HEK293T (cell line): ENCODE data around the gene MYO1B.

Source experiments
- BHLHE40 ChIP-seq: fragments of 450-650 bp; IDR thresholded peaks from 2 replicates; pipeline ENCODE4 v1.6.1; 2016; ENCODE audit warnings: mild to moderate bottlenecking, moderate library complexity, borderline replicate concordance
- CTBP1 ChIP-seq: fragments of 450-650 bp; IDR thresholded peaks from 2 replicates; pipeline ENCODE4 v1.6.1; 2016; ENCODE audit warnings: borderline replicate concordance
- FOXK2 ChIP-seq: fragments of 450-650 bp; IDR thresholded peaks from 2 replicates; pipeline ENCODE4 v1.6.1; 2016; ENCODE audit warnings: mild to moderate bottlenecking
- FOXM1 ChIP-seq: fragments of 450-650 bp; IDR thresholded peaks from 2 replicates; pipeline ENCODE4 v1.6.1; 2017; ENCODE audit warnings: mild to moderate bottlenecking, borderline replicate concordance
- HDGF ChIP-seq: fragments of 450-650 bp; IDR thresholded peaks from 2 replicates; pipeline ENCODE4 v1.6.1; 2017; ENCODE audit warnings: antibody characterized with exemption, borderline replicate concordance
- NFRKB ChIP-seq: fragments of 450-650 bp; IDR thresholded peaks from 2 replicates; pipeline ENCODE4 v1.6.1; 2016; ENCODE audit warnings: mild to moderate bottlenecking, moderate library complexity
- SP1 ChIP-seq: fragments of 450-650 bp; IDR thresholded peaks from 2 replicates; pipeline ENCODE4 v1.6.1; 2017
- SUZ12 ChIP-seq: fragments of 450-650 bp; IDR thresholded peaks from 2 replicates; pipeline ENCODE4 v1.6.1; 2016; ENCODE audit warnings: mild to moderate bottlenecking
- TARDBP ChIP-seq: fragments of 450-650 bp; IDR thresholded peaks from 2 replicates; pipeline ENCODE4 v1.6.1; 2016
- ZNF384 ChIP-seq: fragments of 450-650 bp; IDR thresholded peaks from 2 replicates; pipeline ENCODE4 v1.6.1; 2016

DNA sequence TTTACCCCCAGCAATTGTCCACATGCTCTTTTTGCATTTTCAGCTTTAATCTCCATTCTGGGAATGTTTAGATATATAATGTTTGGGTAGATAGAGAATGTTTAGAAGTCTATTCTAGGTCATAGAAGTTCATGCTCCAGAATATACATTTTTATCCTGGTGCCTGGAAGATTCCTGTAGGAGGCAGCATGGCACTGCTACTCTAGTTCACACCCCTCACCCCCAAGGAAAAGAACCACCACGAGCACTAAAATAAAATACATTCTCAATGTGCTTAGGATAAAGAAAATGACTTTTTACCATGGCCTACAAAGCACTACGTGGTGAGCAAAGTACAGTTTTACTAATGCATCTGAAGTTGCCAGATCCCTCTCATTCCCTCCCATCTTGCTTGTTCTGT is 53.8 kb downstream of the MYO1B start:
- TF ChIP-seq HDGF (no peak), NFRKB (no peak), FOXK2 (no peak), ZNF384 (no peak), SP1 (no peak), BHLHE40 (no peak), TARDBP (no peak), CTBP1 (no peak), SUZ12 (no peak), FOXM1 (no peak)
